Measurements from ENCODE around the gene SLC24A3. TPM values are rescaled to one million over a fixed set of nuclear protein-coding genes. Genes with fewer than 3 reads are reported as not detected.

Gene SLC24A3
- not detected for total RNA-seq

DNA sequence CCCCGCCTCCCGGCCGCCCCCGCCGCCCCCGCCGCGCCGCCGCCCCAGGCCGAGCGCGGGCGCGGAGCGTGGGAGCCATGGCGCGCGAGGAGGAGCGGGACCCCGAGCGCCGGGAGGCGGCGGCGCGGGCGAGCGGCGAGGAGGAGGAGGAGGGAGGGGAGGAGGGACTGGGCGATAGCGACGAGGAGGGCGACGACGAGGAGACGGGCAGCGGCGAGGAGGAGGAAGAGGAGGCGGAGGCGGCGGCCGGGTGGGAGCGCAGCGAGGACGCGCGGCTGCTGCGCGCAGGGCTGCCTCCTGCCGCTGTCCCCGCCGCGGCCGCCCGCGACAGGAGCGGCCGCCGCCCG, at the start of gene SLC24A3:
Gene SLC24A3 (plus strand): TSS at position 174 of the 347 bp plus-strand sequence.
- no peaks in the 10 kb centered on the region for H3K9me3 Mint-ChIP-seq
- CTCF ChIA-PET, result no interaction called here
- no peak within 1 kb of the TSS for H3K27ac Mint-ChIP-seq
- intact Hi-C loops (cut with micrococcal nuclease), result no loop called here
- H3K36me3 Mint-ChIP-seq (ENCODE audit: low read depth), result no peaks in the 10 kb centered on the region
- H3K4me3 Mint-ChIP-seq, result no peak within 1 kb of the TSS
- no peak for DNase-seq
- peaks cover 2% of the 10 kb centered on the region for H3K4me1 Mint-ChIP-seq (ENCODE audit: low read depth)
- H3K27me3 Mint-ChIP-seq (ENCODE audit: low read depth), result peaks cover 41% of the 10 kb centered on the region

DNA sequence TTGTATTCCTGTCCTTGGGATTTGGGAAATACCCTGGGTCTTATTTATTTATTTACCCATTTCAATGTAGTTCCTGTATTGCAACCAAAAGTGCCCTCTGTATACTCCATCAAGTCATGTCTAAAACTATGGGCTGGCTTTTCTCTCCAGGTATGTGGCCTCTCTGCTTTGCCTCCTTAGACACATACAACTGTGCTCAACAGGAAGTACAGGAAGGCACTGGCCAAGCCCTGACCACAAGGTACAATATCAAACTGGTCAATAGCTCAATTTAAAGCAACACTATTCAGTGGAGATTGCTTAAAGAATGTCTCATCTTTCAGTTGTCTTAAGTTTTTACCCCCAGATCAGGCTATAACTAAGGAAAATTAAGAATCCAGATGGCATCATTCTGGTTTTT, 42.3 kb upstream of the SLC24A3 start:
- Mint-ChIP-seq H3K4me3 (no peak overlapping the region), H3K27me3 (ENCODE audit: low read depth) (peaks cover 26% of the 10 kb centered on the region), H3K27ac (no peak overlapping the region), H3K4me1 (ENCODE audit: low read depth) (no peaks in the 10 kb centered on the region), H3K9me3 (peaks cover 4% of the 10 kb centered on the region), H3K36me3 (ENCODE audit: low read depth) (no peaks in the 10 kb centered on the region)
- DNase-seq, result no peak
- CTCF ChIA-PET, result no interaction called here
- intact Hi-C loops (cut with micrococcal nuclease), result no loop called here

DNA sequence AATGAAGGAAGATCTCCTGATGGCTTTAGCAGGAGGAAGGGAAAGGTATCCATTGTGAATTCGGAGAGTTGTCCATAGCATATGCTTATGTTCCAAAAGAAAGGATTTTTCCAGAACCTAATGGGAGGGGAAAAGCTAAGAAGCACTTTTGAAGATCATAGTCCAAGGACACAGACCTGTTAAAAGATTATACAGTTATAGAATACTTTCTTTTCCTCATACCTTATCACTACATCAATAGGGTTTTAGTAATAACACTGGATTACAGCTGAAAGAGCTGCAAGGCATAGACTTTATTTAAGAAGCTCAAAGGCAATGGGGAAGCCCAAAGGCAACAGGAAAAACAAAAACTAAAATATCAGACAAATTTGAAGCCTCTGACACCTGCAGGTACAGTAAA, 39.8 kb upstream of the SLC24A3 start:
- Mint-ChIP-seq H3K4me1 (ENCODE audit: low read depth) (no peaks in the 10 kb centered on the region), H3K9me3 (peaks cover 4% of the 10 kb centered on the region), H3K27ac (no peak overlapping the region), H3K4me3 (no peak overlapping the region), H3K36me3 (ENCODE audit: low read depth) (no peaks in the 10 kb centered on the region), H3K27me3 (ENCODE audit: low read depth) (peaks cover 23% of the 10 kb centered on the region)
- CTCF ChIA-PET, result no interaction called here
- DNase-seq, result no peak
- intact Hi-C loops (cut with micrococcal nuclease), result no loop called here

DNA sequence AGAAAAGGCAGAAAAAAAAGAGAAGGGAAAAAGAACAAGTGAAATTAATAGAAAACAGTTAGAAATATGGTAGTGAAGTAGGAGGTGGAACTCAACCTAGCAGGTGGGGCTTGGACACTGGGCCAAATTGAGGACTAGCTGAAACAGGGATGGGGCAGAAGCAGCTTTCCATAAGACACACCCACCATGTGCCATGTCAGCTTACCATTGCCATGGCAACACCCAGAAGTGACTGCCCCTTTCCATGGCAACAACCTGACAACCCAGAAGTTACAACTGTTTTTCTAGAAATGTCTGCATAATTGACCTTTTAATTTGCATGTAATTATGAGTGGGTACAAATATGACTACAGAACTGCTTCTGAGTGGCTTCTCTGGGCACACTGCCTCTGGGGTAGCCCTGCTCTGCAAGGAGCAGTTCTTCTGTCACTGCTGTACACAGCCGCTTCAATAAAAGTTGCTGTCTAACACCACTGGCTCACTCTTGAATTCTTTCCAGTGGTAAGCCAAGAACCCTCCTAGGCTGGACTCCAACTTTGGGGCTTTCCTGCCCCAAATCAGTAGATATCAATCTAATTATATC, 35.9 kb upstream of the SLC24A3 start:
- Mint-ChIP-seq H3K27me3 (ENCODE audit: low read depth) (peaks cover 11% of the 10 kb centered on the region), H3K4me3 (no peak overlapping the region), H3K9me3 (no peaks in the 10 kb centered on the region), H3K4me1 (ENCODE audit: low read depth) (no peaks in the 10 kb centered on the region), H3K27ac (no peak overlapping the region), H3K36me3 (ENCODE audit: low read depth) (no peaks in the 10 kb centered on the region)
- CTCF ChIA-PET, result no interaction called here
- no peak for DNase-seq
- intact Hi-C loops (cut with micrococcal nuclease), result no loop called here

DNA sequence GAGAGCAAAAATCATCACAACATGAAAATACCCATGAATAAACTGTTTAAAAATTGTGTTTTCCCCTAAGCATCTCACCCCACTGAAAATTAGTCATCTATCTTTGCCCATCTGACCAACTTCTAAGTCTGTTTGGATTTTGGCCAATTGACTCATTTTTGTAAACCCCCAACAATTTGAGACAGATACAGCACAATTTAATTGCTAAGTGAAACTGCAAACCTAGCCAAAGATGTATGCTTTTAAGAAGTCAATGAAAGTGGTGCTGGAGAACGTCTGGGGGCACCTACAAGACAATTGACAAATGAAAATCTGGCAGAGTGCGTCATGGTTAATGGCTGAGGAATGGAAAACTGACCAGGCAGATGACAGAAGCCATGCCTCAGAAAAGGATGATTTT, 30.9 kb upstream of the SLC24A3 start:
- CTCF ChIA-PET, result no interaction called here
- Mint-ChIP-seq H3K36me3 (ENCODE audit: low read depth) (no peaks in the 10 kb centered on the region), H3K4me1 (ENCODE audit: low read depth) (no peaks in the 10 kb centered on the region), H3K27ac (no peak overlapping the region), H3K9me3 (no peaks in the 10 kb centered on the region), H3K27me3 (ENCODE audit: low read depth) (peaks cover 5% of the 10 kb centered on the region), H3K4me3 (no peak overlapping the region)
- intact Hi-C loops (cut with micrococcal nuclease), result no loop called here
- no peak for DNase-seq

DNA sequence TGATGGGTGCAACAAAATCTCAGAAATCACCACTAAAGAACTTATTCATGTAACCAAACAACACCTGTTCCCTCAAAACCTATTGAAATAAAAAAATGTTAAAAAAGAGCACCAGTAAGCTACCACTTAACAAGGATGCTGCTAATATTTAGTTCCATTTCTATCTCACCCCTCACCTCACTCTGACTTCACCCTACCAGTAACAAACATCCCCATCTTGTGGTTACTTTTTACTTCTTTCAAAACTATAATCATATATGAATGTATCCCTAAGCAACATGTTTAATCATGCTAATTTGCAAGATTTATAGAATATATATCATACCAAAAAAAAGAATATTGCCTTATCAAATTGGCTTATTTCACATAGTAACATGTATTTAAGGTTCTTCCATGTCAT, 27.4 kb upstream of the SLC24A3 start:
- Mint-ChIP-seq H3K9me3 (peaks cover 1% of the 10 kb centered on the region), H3K4me3 (no peak overlapping the region), H3K27me3 (ENCODE audit: low read depth) (peaks cover 2% of the 10 kb centered on the region), H3K36me3 (ENCODE audit: low read depth) (no peaks in the 10 kb centered on the region), H3K4me1 (ENCODE audit: low read depth) (no peaks in the 10 kb centered on the region), H3K27ac (no peak overlapping the region)
- CTCF ChIA-PET, result no interaction called here
- DNase-seq, result no peak
- intact Hi-C loops (cut with micrococcal nuclease), result no loop called here

DNA sequence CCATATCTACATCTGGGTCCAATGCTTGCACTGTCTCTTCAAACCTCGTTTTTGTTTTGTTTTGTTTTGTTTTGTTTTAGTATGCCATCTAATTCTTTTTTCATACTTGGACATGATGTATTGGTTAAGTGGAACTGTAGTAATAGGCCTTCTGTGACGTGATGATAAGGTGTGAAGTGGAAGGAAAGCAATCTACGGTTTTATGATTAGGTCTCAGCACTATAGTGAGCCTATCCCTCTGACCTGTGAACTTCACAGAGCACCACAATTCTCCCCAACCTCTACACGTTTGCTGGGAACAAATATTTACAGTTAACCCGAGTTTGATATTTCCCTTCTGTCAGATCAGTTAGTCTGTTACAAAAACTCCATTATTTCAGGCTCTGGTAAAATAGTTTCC, 19.1 kb upstream of the SLC24A3 start:
- H3K36me3 Mint-ChIP-seq (ENCODE audit: low read depth), result no peaks in the 10 kb centered on the region
- H3K4me3 Mint-ChIP-seq, result no peak overlapping the region
- H3K27ac Mint-ChIP-seq, result no peak overlapping the region
- CTCF ChIA-PET, result no interaction called here
- H3K9me3 Mint-ChIP-seq, result peaks cover 1% of the 10 kb centered on the region
- no peaks in the 10 kb centered on the region for H3K4me1 Mint-ChIP-seq (ENCODE audit: low read depth)
- intact Hi-C loops (cut with micrococcal nuclease), result no loop called here
- no peaks in the 10 kb centered on the region for H3K27me3 Mint-ChIP-seq (ENCODE audit: low read depth)
- DNase-seq, result no peak

DNA sequence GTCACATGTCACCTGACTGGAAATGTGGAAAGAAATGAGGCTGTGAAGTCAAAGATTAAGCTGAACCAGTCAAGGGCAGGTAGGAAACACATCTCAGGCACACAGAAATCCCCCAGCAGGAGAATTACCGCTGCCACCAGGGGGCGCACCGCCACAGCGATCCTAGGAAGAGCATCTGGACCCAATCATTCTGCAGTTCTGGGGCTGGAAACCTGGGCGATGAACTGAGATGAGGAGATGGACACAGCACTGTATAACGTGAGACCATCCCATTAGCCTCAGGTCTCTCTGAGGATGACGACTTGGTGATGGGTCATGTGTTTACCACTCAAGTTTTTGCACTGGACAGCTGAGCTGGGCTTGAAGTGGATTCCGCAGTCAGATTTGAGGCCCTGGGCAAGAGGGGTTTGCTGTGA, 6.5 kb upstream of the SLC24A3 start:
- no peak overlapping the region for H3K27ac Mint-ChIP-seq
- intact Hi-C loops (cut with micrococcal nuclease), result loop anchor here (1.0 kb wide), 3 partner anchors 378 to 793 kb away; no protein-coding TSS in a partner anchor
- no peaks in the 10 kb centered on the region for H3K9me3 Mint-ChIP-seq
- no peak overlapping the region for H3K4me3 Mint-ChIP-seq
- CTCF ChIA-PET, result interaction anchor here (0.8 to 5.4 kb wide), 10 partner anchors 9 to 571 kb away, joined by 3 to 36 read pairs (median 4); no protein-coding TSS in a partner anchor
- peak; percentile 76 for DNase-seq
- H3K4me1 Mint-ChIP-seq (ENCODE audit: low read depth), result no peaks in the 10 kb centered on the region
- no peaks in the 10 kb centered on the region for H3K36me3 Mint-ChIP-seq (ENCODE audit: low read depth)
- H3K27me3 Mint-ChIP-seq (ENCODE audit: low read depth), result peaks cover 33% of the 10 kb centered on the region

DNA sequence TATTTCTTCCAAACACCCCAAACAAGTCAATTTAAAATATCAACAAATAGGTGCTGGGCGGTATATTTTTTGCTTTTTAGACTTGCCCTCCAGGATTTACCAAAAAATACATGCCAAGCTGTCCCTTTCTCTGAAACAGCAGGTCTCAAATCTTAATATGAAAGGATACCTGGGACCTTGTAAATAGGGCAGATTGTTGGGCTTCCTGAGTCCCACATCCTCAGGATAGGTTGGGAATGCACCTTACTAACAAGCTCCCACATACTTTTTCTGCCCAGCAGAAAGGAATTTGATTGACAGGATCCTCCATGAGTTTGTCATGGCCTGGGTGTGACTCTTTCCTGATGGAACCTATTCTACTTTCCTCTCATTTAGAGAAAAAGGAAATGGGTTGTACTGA, 4.9 kb upstream of the SLC24A3 start:
- Mint-ChIP-seq H3K27ac (no peak overlapping the region), H3K36me3 (ENCODE audit: low read depth) (no peaks in the 10 kb centered on the region), H3K27me3 (ENCODE audit: low read depth) (peaks cover 38% of the 10 kb centered on the region), H3K4me3 (no peak overlapping the region), H3K4me1 (ENCODE audit: low read depth) (peaks cover 2% of the 10 kb centered on the region), H3K9me3 (no peaks in the 10 kb centered on the region)
- DNase-seq, result no peak
- intact Hi-C loops (cut with micrococcal nuclease), result no loop called here
- CTCF ChIA-PET, result interaction anchor here (0.6 to 5.4 kb wide), 5 partner anchors 9 to 454 kb away, joined by 3 to 36 read pairs (median 4); no protein-coding TSS in a partner anchor

DNA sequence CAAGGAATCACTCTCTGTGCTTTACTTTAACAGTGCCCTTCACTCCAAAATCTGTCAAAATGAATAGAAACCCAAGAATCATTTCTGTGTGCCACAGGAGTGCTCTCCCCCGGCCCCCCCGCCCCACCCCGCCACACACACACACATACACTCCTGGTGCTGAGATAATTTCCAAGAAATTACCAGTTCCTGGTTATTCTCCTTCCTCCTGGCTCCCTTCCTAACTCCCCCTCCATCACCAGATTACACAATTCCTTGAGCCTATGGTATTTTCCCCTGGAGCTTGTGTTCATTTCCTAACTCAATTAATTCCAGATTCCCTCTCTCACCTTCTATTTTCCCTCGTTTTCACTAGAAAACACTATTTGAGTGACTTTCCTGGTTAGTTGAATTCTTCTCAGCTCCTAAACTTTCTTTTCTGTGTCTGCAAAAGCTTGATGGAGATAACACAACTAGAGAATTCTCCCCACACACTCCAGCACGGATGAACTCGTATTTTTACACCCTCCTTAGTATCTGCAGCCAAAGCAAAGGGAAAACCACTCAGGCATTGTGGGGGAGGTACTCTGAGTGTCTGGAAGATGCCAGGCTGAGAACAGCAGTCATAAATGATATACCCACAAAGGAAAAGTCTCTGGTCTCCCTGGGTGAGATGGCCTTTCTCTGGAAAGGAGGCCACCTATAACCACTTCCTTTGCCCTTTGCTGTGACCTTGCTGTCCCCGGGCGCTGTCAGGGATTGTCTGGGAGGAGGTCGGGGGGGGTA, 1.9 kb upstream of the SLC24A3 start:
- no peaks in the 10 kb centered on the region for H3K9me3 Mint-ChIP-seq
- H3K27ac Mint-ChIP-seq, result no peak overlapping the region
- no peaks in the 10 kb centered on the region for H3K36me3 Mint-ChIP-seq (ENCODE audit: low read depth)
- H3K4me1 Mint-ChIP-seq (ENCODE audit: low read depth), result peaks cover 2% of the 10 kb centered on the region
- H3K4me3 Mint-ChIP-seq, result no peak overlapping the region
- CTCF ChIA-PET, result interaction anchor here (0.6 to 1.7 kb wide), 2 partner anchors 65 to 452 kb away, joined by 3 to 4 read pairs; no protein-coding TSS in a partner anchor
- intact Hi-C loops (cut with micrococcal nuclease), result no loop called here
- no peak for DNase-seq
- peaks cover 41% of the 10 kb centered on the region for H3K27me3 Mint-ChIP-seq (ENCODE audit: low read depth)

DNA sequence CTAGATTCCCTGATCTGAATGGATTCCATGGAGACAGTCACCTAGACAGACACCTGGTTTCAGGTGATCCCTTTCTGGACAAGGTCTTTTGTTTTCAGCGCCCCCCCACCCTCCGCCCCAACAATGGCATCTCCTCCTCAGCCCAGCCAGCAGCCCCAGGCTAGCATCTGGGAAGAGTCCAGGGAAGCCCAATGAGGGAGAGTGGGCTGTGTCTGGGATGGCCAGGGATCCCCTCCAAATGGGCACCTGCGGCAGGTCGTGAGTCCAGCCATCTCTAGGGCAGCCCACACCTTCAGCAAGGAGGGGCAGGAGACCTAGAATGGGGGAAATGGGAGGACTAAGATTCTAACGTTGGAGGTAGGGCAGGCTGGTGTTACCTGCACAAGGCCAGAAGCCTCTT, 1.2 kb upstream of the SLC24A3 start:
- Mint-ChIP-seq H3K36me3 (ENCODE audit: low read depth) (no peaks in the 10 kb centered on the region), H3K27me3 (ENCODE audit: low read depth) (peaks cover 41% of the 10 kb centered on the region), H3K4me3 (no peak overlapping the region), H3K27ac (no peak overlapping the region), H3K4me1 (ENCODE audit: low read depth) (peaks cover 2% of the 10 kb centered on the region), H3K9me3 (no peaks in the 10 kb centered on the region)
- CTCF ChIA-PET, result no interaction called here
- no peak for DNase-seq
- intact Hi-C loops (cut with micrococcal nuclease), result no loop called here

DNA sequence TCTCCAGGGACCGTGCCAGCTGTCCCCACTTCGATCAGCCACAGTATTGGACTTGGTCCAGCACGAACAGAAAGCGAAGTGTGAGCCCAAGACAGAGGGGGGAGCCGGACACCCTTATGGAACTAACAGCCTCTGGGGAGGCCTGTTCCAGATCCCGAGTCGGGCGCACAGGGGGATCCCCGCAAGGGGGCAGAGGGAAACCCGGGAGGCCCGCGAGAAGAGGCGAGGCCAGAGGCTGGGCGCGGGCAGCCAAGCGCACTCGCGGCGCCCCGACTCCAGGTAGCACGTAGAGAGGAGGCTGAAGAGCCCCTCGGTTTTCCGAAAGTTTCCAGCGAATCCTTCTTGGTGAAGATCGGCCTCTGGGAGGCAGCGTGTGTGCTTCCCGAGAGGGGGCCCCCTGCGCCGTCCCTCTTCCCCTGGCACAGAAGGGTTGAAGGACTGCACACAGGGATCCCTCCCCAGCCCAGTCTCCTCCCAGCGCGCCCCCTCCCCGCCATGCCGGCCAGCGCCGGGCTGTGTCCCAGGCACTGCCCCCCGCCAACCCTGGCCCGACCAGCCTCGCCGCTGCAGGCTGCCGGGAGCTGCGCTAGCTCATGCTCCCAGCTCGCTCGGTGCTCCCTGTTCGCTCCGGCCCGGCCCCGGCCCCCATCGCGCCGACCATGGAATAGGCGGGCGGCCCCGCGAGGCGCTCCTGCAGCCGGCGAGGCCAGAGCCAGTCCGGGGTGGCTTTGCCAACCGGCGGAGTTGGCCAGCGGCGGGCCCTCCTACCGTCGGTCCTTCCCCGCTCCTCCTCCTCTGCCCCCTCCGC, 577 bp upstream of the SLC24A3 start:
- CTCF ChIA-PET, result no interaction called here
- no peak for DNase-seq
- no peak overlapping the region for H3K27ac Mint-ChIP-seq

More for the DNA sequence above, 577 bp upstream of the SLC24A3 start:
- Mint-ChIP-seq H3K27me3 (ENCODE audit: low read depth) (peaks cover 41% of the 10 kb centered on the region), H3K9me3 (no peaks in the 10 kb centered on the region), H3K4me3 (no peak overlapping the region), H3K4me1 (ENCODE audit: low read depth) (peaks cover 2% of the 10 kb centered on the region), H3K36me3 (ENCODE audit: low read depth) (no peaks in the 10 kb centered on the region)
- intact Hi-C loops (cut with micrococcal nuclease), result no loop called here

Measured in activated naive CD4-positive, alpha-beta T cell treated with anti-CD3 and anti-CD28 coated beads for 36 hours (primary cell).